H1 (cell line): Measurements from ENCODE around the gene HSD17B4. TPM values are rescaled to one million over a fixed set of nuclear protein-coding genes. Genes with fewer than 3 reads are reported as not detected.

Experiments
- ATF3 ChIP-seq: IDR thresholded peaks from 2 replicates; pipeline ENCODE4 v1.6.1; 2011; ENCODE audit warnings: low read depth, mild to moderate bottlenecking, low read length; ENCODE audit not compliant: insufficient read depth
- CBX8 ChIP-seq: fragments of 300-800, 300-1000 bp; sonication (generic); IDR thresholded peaks from 2 replicates; pipeline ENCODE4 v1.7.1; 2016; ENCODE audit warnings: low read depth, low read length, borderline replicate concordance
- HDAC2 ChIP-seq, 2 experiments: fragments of 300-600 bp in 1 of 2; sonication (generic) in 1 of 2; IDR thresholded peaks; 2 replicates each; pipeline ENCODE4 v1.6.1; 2011 to 2012; ENCODE audit warnings: low read depth in 2 of 2, low read length in 2 of 2, mild to moderate bottlenecking in 2 of 2, moderate library complexity in 2 of 2, borderline replicate concordance in 1 of 2, inconsistent platforms in 1 of 2
- TCF12 ChIP-seq: IDR thresholded peaks from 2 replicates; pipeline ENCODE4 v1.6.1; 2011; ENCODE audit warnings: low read depth, mild to moderate bottlenecking, low read length
- polyA plus RNA-seq, 7 experiments: library from polyadenylated mRNA; depleted of rRNA in 3 of 7; stranded (reverse) in 5 of 7; unstranded in 2 of 7; fragments of >200 nt in 5 of 7; fragments of 200-250 nt in 2 of 7; gene quantifications; 1 replicate in 5 of 7; 2 replicates in 1 of 7; 4 replicates in 1 of 7; pipeline versions ENCODE4 v1.2.1 to v1.2.3, GENCODE V29; 2011 to 2013; ENCODE audit warnings: missing spikeins in 2 of 7, mixed read lengths in 2 of 7
- total RNA-seq: library from RNA; stranded (reverse); fragmentation: NEBNext Ultra II Directional; extraction: Animal tissue kit (Norgen Biotek cat#: 25700); gene quantifications from 2 replicates; pipeline ENCODE4 v1.2.1, GENCODE V29; 2021
- TF ChIP-seq, protein P1 (sequence below): IDR thresholded peaks from 2 replicates; pipeline ENCODE4 v1.6.1; 2012; ENCODE audit warnings: inconsistent platforms

Gene HSD17B4
- total and polyA plus RNA-seq, 2 of the 8 experiments (the other 6 are each of a cell fraction or from before 2014, with no cell fraction given): 305 to 369 TPM

DNA sequence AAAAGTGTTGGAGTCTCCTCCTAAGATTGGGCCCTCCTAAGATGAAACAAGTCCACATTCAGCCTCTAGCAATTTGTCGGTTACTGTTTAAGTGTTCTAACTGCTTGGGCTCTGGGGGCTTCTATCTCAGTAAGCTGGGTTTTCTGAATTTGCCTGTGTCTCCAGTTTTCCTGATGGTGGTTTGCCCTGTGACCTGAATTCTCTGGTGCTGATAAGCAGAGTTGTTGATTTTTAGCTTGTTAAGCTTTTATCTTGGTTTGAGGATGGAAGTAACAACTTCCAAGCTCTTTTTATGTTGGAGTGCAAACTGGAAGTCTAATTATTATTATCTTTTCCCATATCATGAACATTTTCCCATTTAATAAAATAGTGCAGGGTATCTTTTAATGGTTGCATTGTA is 30.9 kb downstream of the HSD17B4 start (continued):
- TF ChIP-seq ATF3 (no peak), TCF12 (no peak), HDAC2 (IDR thresholded peaks at IDR 0.05; ENCODE audit: borderline replicate concordance in 1 of 2, low read depth in 2 of 2, low read length in 2 of 2) (no peak), CBX8 (no peak)
- TF ChIP-seq, protein P1, sequence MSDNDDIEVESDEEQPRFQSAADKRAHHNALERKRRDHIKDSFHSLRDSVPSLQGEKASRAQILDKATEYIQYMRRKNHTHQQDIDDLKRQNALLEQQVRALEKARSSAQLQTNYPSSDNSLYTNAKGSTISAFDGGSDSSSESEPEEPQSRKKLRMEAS: no peak
